SIG-M5 treated with dmso at 0.1 percent for 504 hours (cell line): ENCODE measurements around the gene PCDH15.

Experiments used
- DNase-seq: peaks from one replicate; lab custom pipeline; 2025; ENCODE audit not compliant: unreplicated experiment; lab: John Stamatoyannopoulos, UW

PCDH15 gene

DNA sequence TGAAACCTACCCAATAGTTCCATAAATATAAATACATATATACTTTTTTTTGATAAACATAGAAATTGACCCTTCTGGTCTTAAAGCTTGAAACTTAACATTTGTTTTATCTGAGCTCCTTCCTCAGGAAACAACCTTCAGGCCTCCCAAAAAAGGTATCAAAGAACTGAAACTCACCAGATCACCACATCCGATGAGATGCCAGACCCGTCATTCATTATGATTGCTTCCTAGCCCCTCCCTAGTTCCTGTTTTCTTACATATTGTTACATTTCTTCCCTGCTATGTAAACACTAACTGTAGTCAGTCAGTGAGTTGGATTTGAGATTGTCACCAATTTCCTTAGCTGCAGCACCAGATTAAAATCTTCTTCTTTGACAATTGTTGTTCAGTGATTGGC is 663.6 kb downstream of the PCDH15 start:
- no peak for DNase-seq

DNA sequence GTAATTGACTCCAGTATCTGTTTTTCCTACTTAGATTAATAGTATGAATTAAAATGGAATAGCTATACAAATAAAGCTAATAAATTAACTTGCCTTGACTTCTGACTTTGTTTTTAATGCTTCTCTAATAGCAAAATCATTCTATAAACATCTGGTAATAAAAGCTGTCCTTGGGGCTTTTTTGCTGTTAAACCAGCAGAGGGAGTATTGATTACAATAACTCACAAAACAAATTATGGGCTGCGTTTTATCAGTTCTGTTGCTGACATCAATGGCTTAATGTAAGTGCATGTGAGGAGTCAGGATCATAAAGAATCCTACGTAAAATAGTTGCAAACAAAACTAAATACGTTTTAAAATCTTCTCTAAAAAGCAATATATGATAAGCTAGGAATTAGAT is 667.8 kb downstream of the PCDH15 start:
- no peak for DNase-seq

DNA sequence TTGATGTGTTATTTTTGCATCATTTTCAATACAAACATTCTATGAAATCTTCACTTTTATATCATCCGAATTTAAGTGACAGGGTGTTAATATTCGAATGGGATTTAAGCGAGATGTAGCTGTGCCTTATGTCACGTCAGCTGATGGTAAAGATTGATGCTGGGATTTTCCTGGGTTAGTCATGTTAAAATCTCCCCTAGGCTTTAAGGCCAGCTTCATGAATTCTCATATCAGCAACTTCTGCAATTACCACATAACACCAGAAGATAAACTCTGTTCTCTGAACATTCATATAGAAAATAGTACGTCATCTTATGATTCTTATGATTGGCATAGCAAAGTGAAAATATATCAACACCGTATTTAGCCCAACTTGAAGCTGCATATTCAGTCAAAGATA is 669.2 kb downstream of the PCDH15 start:
- no peak for DNase-seq

DNA sequence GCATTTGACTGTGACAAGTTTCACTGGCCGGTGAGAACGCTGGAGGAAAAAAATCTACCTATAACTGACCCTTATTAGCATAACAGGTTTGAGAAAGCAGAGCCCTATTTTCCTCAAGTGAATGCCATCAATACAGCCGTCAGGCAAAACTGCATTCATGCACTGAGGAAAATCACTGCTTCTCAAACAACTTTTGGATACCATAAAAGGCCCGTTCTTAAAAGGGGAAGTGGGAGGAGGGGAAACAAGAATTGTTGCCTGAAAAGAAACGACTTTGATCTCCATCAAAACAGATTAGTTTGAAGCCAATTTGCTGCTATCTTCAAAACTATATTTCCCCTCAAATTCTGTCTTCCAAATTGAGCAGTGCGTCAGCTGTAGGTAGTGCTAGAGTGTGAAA is 670.6 kb downstream of the PCDH15 start:
- DNase-seq: no peak

DNA sequence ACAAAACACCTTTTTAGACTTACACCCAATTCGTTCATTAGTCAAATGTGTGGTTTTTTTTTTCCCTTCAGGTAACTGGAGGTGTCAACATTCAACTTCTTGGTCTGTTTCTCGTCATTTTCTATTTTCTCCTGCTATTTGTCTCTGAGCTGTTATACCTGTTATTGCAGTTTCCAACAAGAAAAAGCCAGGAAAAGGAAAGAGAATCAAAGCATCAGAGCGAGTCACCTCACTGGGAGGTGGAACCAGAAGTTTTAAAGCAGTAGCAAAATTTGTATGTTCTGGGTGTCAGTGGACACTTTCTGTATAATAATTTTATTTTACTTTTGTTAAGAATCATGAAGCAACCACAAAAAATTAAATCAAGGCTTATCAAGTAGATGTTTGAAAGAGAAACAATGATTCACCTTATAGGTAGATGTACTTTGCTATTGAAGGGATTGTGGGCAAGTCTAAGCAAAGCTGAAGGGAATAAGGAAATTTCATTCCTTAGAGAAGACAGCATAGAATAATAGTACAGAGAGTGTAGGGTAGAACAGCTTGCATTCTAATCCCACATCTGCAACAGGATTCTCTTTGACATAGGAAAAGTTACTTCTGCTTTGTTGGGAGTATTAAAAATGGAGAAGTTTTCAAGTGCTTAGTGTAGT is 675.8 kb downstream of the PCDH15 start:
- DNase-seq: no peak

DNA sequence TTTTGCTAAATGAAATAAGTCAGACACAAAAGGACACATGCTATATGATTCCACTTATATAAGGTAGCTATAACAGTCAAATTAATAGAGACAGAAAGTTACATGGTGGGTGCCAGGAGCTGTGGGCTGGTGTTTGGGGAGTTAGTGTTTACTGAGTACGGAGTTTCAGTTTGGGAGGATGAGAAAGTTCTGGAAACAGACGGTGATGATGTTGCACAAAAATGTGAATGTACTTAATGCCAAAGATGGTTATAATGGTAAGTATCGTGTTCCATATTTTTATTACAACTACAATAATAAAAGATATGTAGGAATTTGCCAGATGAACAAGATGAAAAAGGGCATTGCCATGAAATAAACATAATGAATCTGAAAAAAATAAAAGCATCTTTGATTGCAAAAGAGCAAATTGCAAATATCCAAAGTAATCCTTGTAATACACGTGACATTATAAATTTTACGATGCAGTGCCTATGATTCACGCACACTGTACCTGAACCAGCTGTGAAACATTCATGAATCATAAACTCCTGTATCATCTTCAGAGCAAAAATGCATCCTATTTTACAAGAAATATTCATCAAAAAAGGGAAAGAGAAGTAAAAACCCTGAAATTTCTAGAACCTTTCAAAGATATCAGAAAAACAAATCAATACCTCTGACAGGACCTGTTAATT is 676.7 kb downstream of the PCDH15 start:
- DNase-seq: no peak

DNA sequence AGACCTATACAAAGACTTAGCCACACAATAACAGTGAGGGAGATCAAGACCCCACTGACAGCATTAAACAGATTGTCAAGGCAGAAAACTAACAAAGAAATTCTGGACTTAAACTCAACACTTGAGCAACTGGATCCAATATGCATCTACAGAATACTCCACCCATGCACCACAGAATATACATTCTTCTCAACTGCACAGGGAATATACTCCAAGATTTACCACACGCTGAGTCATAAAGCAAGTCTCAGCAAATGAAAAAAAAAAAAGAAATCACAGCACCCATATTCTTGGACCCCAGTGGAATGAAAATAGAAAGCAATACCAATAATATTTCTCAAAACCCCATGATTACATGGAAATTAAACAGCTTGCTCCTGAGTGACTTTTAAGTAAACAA is 680.2 kb downstream of the PCDH15 start:
- no peak for DNase-seq

DNA sequence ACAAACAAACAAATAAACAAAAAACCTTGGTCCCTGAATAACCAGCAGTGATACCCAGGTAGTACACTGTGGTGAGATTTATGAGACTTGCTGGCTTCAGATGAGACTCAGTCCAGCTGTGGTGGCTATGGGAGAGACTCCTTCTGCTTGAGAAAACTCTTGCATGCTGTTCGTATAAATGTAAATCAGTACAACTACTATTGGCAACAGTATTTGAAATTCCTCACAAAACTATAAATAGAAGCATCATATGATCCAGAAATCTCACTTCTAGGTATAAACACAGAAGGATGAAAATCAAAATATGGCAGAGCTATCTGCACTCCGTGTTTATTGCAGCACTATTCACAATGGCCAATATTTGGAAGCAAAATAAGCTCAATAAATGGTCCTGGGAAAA is 692.1 kb downstream of the PCDH15 start:
- DNase-seq: no peak

DNA sequence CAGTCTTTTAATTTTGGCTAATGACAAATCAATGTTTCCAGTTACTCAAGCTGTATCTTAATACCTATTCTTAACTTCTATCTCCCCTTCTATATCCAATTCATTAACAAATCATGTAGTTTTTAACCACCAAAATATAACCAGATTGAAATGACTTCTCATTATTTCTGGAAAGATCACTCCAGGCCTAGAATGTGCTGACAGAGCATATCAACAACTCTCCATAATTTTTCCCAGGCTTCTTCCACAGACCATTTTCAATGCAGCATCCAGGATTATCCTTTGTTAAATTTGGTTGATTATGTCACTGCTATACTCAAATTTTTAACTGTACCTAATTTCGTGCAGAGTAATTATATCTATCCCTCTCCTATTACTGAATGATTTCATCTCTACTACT is 704.1 kb downstream of the PCDH15 start:
- DNase-seq: no peak

DNA sequence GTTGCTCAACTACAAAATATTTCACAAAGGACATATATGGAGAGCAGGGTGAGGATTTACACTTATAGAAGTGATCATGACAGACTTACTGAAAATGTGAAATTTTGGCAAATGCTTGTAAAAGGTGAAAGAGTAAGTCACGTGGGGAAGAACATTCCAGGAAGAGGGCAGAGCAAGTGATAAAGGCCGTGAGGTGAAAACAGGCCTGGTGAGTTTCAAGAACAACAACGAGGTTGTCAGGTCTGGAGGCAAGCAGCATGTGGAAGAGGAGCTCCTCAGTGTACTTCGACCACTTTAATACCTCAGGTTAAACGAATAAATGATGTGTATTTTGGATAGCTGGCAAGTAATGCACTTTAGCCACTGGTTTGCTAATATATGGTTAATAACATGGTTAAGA is 706.7 kb downstream of the PCDH15 start:
- DNase-seq: no peak

DNA sequence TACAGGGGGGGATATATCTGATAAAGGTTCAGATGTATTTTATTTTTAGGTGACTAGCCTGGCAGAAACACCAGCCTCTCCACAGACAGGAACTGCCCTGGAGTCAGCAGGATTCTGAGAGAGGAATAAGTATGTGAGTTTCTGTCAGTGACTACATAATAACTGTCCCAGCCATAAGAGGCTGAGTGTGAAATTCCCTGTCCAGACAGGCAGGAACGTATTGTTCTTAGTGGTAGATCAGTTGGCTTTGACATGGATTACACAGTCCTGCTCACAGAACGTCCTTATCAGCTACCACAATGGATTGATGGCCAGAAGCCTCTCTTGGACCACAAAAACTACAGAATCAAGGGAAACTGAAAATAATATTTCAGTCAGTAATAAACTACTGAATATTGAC is 709.8 kb downstream of the PCDH15 start:
- DNase-seq: no peak

DNA sequence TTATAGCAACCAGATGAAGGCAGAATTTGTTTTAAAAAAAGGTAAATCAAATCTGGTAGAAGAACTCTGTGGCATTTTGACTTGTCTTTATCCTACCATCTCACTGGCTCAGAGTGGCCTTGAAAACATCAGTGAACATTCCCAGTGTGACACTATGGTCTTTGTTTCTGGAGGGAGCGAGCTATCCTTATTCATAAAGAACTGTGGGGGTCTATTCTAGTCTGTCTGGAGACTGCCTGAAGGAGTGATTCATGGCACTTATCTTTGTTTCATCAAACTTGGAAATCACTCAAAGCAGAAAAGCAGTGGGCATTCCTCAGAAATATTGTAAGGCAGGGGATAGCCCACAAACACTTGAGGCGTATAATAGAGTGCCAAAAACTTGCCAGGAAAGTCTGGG is 719.1 kb downstream of the PCDH15 start:
- DNase-seq: no peak

DNA sequence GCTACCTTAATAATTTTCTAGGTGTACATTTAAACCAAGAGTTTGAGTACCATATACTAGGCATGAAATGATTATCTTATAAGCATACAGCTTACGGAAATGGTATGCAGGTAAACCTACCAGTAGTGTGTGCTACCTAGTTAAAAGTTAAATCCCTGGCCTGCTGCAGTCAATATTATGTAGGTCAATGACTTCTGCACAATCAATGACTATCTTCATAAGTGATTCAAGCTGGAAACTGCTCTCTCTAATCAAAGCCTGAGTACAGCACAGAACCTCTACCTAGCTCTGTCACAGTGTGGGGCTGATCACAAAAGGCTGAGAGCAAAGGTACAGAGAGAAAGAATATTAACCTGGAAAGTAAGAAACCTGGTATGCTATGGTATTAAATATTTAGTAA is 733.7 kb downstream of the PCDH15 start:
- DNase-seq: no peak

DNA sequence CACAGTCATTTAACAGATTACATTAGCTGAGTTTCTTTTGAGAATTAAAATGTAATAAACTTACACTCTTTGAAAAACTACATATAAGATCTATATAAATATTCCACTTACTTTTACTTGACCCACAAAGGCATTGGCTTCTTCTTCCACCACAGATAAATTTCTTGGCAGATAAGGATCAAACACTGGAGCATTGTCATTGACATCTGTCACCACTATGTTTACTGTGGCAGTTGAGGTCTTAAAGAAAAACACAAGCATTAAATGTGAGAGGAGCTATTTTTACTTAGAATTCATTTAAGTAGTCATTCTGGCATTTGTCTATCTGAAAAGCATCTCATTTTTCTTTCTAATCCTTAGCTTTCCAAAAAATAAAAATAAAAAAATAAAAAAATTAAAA is 734.4 kb downstream of the PCDH15 start:
- DNase-seq: no peak

DNA sequence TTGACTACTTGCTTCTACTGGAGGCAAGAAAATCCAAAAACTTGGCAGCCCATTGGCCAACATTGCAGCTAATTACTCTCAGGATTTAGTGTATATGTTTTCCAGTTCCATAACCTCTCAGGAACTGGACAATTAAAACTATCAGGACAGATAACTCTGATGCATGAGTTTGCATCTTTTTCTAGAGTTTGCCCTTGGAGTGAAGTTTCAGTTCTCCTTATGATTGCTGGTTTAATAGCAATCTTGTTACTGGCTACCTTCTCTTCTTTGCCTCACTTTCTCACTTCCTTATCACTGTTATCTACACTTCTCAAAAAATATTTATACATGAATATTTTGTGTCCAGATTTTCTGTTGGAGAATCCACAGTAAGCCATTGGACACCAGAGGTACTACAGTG is 735.9 kb downstream of the PCDH15 start:
- DNase-seq: no peak

DNA sequence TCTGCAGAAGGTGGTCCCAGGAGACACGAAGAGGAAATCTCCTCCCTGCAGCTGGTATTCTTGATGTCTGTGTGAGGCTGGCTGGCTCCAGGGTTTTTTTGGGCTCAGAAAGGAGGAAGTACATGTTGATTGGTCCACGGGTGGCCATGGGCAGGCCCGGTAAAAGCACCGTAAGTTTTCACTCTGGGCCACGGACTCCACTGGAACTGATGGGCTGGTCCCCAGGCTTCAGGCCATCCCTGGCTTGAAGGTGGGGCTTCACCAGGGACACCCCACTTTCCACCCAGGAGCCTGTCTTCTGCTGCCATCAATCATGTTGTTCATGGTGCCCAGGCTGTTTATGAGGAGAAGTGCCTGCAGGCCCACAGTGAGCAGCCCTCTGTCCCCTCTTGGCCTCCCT is 736.8 kb downstream of the PCDH15 start:
- DNase-seq: no peak

DNA sequence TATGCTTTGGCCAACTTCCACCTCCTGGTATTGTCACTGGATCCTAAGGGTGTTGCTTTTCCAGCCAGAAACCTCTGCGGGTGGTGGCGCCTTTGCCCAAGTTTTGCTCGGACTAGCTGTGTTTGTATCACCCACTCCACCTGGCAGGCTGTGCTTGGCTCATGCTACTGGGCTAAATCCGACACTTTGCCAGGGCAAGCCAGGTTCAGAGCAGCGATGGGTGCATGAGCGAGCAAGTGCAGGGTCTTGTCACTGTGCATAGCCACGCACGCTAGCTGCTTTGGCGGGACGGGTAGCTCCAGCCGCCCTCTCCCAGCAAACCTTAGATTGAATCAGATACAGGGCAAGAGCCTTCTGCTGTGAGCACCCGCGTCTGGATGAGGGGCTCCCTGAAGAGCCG is 737.5 kb downstream of the PCDH15 start:
- no peak for DNase-seq

DNA sequence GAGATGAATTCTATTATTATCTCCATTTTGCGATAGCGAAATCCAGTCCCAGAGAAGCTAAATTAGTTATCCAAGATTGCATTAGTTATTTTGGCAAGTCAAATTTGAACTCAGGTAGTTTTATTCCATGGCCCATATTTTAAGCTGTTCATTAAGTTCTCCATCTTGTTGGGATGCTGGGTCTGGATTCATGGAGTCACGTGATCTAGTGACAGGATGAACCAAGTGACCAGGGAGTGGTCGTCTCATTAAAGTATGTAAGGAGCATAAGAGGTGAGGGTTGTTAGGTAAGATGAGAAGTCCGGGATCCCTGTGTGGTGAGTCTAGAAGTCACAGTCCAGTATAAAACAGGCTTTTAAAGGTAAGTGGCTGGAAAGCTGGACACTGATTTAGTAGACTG is 740.5 kb downstream of the PCDH15 start:
- no peak for DNase-seq

DNA sequence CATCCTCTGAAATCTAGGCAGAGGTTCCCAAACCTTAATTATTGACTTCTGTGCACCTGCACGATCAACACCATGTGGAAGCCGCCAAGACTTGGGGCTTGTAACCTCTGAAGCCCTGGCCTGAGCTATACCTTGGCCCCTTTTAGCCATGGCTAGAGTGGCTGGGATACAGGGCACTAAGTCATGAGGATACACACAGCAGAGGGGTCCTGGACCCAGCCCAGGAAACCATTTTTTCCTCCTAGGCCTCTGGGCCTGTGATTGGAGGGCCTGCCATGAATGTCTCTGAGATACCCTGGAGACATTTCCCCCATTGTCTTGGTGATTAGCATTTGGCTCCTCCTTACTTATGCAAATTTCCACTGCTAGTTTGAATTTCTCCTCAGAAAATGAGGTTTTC is 743.7 kb downstream of the PCDH15 start:
- DNase-seq: no peak

DNA sequence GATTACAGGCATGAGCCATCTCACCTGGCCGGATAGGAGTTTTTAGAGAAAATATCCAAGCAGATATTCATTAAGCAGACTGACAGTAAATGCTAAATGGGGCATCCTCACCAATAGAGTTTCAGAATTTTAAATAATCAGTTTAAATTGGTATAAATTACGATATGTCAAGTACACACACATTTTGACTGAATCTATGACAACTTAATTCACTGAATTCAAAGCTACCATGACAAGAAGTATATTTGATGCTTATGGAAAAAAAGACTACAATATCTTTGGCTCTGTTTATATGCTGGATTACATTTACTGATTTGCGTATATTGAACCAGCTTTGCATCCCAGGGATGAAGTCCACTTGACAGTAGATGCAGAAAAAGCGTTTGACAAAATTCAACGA is 774.7 kb downstream of the PCDH15 start:
- DNase-seq: no peak

DNA sequence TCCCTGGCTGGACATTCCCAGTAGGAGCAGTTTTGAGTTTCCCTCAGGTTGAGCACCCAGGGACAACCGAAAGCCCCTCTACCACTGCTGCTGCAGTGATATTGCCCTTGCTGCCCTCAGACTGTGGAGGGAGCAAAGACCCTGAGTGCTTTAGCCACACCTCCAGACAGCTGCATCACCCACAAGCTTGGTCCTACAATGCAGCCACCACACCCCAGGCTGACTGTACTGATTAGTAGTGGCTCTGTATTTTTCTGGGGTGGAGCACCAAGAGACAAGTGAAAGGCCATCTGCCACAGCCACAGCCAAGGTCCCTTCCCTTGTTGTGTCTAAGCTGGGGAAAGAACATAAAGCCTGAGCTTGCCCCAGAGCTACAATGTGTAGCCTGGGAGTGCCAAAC is 789.9 kb downstream of the PCDH15 start:
- DNase-seq: no peak

DNA sequence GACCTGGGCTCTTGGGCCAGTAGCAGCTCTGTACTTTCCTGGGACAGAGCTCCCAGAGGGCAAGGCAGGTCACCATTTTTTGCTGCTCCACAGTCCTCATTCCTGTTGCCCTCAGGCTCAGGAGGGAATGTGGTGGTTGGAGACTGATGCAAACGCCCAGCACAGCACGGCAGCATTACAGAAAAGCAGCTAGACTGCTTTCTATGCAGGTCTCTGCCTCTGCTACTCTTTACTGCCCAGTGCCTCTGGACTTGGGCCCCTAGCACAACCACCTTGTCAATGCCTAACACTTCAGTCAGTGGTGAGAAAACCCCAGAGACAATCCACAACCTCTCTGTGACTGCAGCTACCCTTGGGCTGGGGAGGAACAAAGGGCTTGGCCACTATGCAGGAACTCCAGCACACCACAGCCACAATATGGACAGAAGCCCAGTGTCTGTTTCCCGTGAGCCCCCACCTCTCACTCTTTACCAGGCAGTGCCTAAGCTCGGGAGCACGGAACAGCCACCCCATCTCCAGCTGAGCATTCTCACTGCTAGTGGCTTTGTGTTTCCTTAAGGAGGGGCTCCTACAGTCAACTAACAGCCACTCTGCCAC is 790.6 kb downstream of the PCDH15 start:
- no peak for DNase-seq

DNA sequence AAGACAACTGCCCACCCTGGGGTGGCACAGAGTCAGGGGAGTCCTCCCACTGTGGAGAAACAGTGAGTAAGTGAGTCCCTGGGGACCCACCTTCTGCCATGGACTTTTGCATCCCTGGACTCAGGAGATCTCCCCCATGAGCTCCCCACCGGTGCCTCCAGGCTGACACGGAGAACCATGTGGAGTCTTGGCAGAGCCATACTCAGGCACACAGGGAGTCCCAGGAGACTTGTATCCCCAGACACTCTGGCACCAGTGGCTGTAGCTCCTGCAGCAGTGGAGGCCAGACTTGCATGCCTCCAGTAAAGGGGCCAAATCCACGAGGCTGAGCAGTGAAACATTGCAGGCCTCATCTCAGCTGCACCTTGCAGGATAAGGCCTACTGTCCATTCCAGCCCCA is 791.4 kb downstream of the PCDH15 start:
- no peak for DNase-seq
